H54 (cell line): ENCODE results near the gene GRB2.

Experiments
- DNase-seq: peaks from one replicate; pipeline ENCODE4 v3.0.0; 2011; ENCODE audit warnings: low spot score, mixed read lengths; ENCODE audit not compliant: insufficient read length
- FAIRE-seq: peaks from 3 replicates; lab custom pipeline; 2011; peaks lifted over from hg19 to GRCh38; lab: Jason Lieb, UNC
- POLR2A ChIP-seq: IDR thresholded peaks from 2 replicates; pipeline ENCODE4 v1.6.1; 2011; ENCODE audit warnings: low read depth, mild to moderate bottlenecking, low read length

GRB2 gene

GRCh38 chr17:75345514-75346167, 59.8 kb downstream of the GRB2 start:
- DNase-seq (no peak), FAIRE-seq (no peak)
- TF ChIP-seq POLR2A, result no peak

- no peak for TF ChIP-seq POLR2A
- DNase-seq (no peak), FAIRE-seq (no peak)
Measured at GRCh38 chr17:75344666-75345065, 60.8 kb downstream of the GRB2 start.

GRCh38 chr17:75342996-75343395, 62.5 kb downstream of the GRB2 start:
- no peak for TF ChIP-seq POLR2A
- FAIRE-seq (no peak), DNase-seq (no peak)

- no peak for TF ChIP-seq POLR2A
- DNase-seq, result no peak
Measured at GRCh38 chr17:75341784-75342486, 63.5 kb downstream of the GRB2 start.

GRCh38 chr17:75340631-75341030, 64.8 kb downstream of the GRB2 start:
- DNase-seq, result no peak
- no peak for FAIRE-seq
- TF ChIP-seq POLR2A, result no peak

More at GRCh38 chr17:75341784-75342486, 63.5 kb downstream of the GRB2 start:
- no peak for FAIRE-seq

GRCh38 chr17:75339971-75340370, 65.5 kb downstream of the GRB2 start:
- FAIRE-seq, result no peak
- TF ChIP-seq POLR2A, result no peak
- no peak for DNase-seq

- FAIRE-seq (no peak), DNase-seq (no peak)
- no peak for TF ChIP-seq POLR2A
Measured at GRCh38 chr17:75338335-75338734, 67.1 kb downstream of the GRB2 start.

GRCh38 chr17:75335315-75335714, 70.2 kb downstream of the GRB2 start:
- DNase-seq (no peak), FAIRE-seq (no peak)
- no peak for TF ChIP-seq POLR2A

- FAIRE-seq, result no peak
- TF ChIP-seq POLR2A, result no peak
- no peak for DNase-seq
Measured at GRCh38 chr17:75334723-75335122, 70.8 kb downstream of the GRB2 start.

- DNase-seq, result no peak
- no peak for FAIRE-seq
- TF ChIP-seq POLR2A, result no peak
Measured at GRCh38 chr17:75331671-75332070, 73.8 kb downstream of the GRB2 start.

- no peak for DNase-seq
- no peak for TF ChIP-seq POLR2A
- FAIRE-seq, result no peak
Measured at GRCh38 chr17:75327757-75328156, 77.7 kb downstream of the GRB2 start.

- FAIRE-seq (no peak), DNase-seq (peak; percentile 19)
- TF ChIP-seq POLR2A, result no peak
Measured at GRCh38 chr17:75326226-75326848, 79.1 kb downstream of the GRB2 start.

GRCh38 chr17:75325827-75326225, 79.7 kb downstream of the GRB2 start:
- no peak for FAIRE-seq
- DNase-seq, result no peak
- TF ChIP-seq POLR2A, result no peak

GRCh38 chr17:75325348-75325747, 80.1 kb downstream of the GRB2 start:
- DNase-seq (no peak), FAIRE-seq (no peak)
- TF ChIP-seq POLR2A, result no peak

- DNase-seq (no peak), FAIRE-seq (no peak)
- no peak for TF ChIP-seq POLR2A
Measured at GRCh38 chr17:75321506-75321905, 84.0 kb downstream of the GRB2 start.
